ENCODE results near the gene PKP2. TPM values are rescaled to one million over a fixed set of nuclear protein-coding genes. Genes with fewer than 3 reads are reported as not detected.

PKP2 gene
- total and polyA plus RNA-seq, 2 of the 13 experiments (the other 11 are each of a cell fraction or from before 2014, with no cell fraction given), result 15.1 to 25.3 TPM

GRCh38 chr12:32897281-32897610 lies 669 bp upstream of the PKP2 start (continued):
- TF ChIP-seq ZNF142 (CRISPR knock-in tag; IDR thresholded peaks at IDR 0.05) (no peak), ZNF674 (CRISPR knock-in tag; IDR thresholded peaks at IDR 0.05; ENCODE audit: low read depth) (0 out of 2 replicates have a peak, but pooled peaks have one; percentile 31), ARID2 (CRISPR knock-in tag; IDR thresholded peaks at IDR 0.05; ENCODE audit: borderline replicate concordance) (no peak), ZSCAN25 (CRISPR knock-in tag; IDR thresholded peaks at IDR 0.05) (no peak), FLYWCH1 (CRISPR knock-in tag; IDR thresholded peaks at IDR 0.05) (no peak), ETV6 (CRISPR knock-in tag; conservative IDR thresholded peaks at IDR 0.05) (no peak), TAF15 (IDR thresholded peaks at IDR 0.05; ENCODE audit: low read depth, low read length, poor library complexity, severe bottlenecking) (no peak), PHF21A (CRISPR knock-in tag; IDR thresholded peaks at IDR 0.05) (peak; percentile 16; the same call in 1 of the 2 replicates), SALL2 (CRISPR knock-in tag; IDR thresholded peaks at IDR 0.05) (0 out of 2 replicates have a peak, but pooled peaks have one; percentile 1), ZKSCAN1 (IDR thresholded peaks at IDR 0.05; ENCODE audit: low read length) (no peak), NCOA1 (CRISPR knock-in tag; IDR thresholded peaks at IDR 0.05) (no peak), NR2F6 (IDR thresholded peaks at IDR 0.05) (no peak), NR2F6 (CRISPR knock-in tag; IDR thresholded peaks at IDR 0.05) (no peak), FOXC1 (CRISPR knock-in tag; IDR thresholded peaks at IDR 0.05; ENCODE audit: borderline replicate concordance) (no peak), MEIS2 (CRISPR knock-in tag; IDR thresholded peaks at IDR 0.05) (peak; percentile 34; the same call in 1 of the 2 replicates)
- TF ChIP-seq, protein P1, sequence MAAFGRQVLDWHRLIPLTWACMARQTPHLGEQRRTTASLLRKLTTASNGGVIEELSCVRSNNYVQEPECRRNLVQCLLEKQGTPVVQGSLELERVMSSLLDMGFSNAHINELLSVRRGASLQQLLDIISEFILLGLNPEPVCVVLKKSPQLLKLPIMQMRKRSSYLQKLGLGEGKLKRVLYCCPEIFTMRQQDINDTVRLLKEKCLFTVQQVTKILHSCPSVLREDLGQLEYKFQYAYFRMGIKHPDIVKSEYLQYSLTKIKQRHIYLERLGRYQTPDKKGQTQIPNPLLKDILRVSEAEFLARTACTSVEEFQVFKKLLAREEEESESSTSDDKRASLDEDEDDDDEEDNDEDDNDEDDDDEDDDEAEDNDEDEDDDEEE (CRISPR knock-in tag; IDR thresholded peaks at IDR 0.05), result 0 out of 2 replicates have a peak, but pooled peaks have one; percentile 1
- TF ChIP-seq, protein P2, sequence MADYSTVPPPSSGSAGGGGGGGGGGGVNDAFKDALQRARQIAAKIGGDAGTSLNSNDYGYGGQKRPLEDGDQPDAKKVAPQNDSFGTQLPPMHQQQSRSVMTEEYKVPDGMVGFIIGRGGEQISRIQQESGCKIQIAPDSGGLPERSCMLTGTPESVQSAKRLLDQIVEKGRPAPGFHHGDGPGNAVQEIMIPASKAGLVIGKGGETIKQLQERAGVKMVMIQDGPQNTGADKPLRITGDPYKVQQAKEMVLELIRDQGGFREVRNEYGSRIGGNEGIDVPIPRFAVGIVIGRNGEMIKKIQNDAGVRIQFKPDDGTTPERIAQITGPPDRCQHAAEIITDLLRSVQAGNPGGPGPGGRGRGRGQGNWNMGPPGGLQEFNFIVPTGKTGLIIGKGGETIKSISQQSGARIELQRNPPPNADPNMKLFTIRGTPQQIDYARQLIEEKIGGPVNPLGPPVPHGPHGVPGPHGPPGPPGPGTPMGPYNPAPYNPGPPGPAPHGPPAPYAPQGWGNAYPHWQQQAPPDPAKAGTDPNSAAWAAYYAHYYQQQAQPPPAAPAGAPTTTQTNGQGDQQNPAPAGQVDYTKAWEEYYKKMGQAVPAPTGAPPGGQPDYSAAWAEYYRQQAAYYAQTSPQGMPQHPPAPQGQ (CRISPR knock-in tag; IDR thresholded peaks at IDR 0.05; ENCODE audit: borderline replicate concordance), result no peak
- TF ChIP-seq, protein P3, sequence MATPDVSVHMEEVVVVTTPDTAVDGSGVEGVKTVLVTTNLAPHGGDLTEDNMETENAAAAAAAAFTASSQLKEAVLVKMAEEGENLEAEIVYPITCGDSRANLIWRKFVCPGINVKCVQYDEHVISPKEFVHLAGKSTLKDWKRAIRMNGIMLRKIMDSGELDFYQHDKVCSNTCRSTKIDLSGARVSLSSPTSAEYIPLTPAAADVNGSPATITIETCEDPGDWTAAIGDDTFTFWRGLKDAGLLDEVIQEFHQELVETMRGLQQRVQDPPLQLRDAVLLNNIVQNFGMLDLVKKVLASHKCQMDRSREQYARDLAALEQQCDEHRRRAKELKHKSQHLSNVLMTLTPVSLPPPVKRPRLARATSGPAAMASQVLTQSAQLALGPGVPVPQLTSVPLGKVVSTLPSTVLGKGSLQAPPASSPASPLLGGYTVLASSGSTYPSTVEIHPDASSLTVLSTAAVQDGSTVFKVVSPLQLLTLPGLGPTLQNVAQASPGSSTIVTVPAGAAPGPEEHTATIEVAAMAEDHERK (CRISPR knock-in tag; IDR thresholded peaks at IDR 0.05; ENCODE audit: low read depth), result 0 out of 2 replicates have a peak, but pooled peaks have one; percentile 3
